Panc1 (cell line): ENCODE measurements around the gene CGN. TPM values are rescaled to one million over a fixed set of nuclear protein-coding genes. Genes with fewer than 3 reads are reported as not detected.
A peak's percentile ranks its signal among the peaks of the same experiment; 100 is the strongest.

Experiments
- ATAC-seq: fragments of 200-7000 bp; cut with Tn5 transposase; 2 replicates; pipeline ENCODE4 v1.9.1; 2020; ENCODE audit warnings: mild to moderate bottlenecking, moderate library complexity
- BruUV-seq: library from RNA; stranded (reverse); fragments of 400-500 nt; replicated peaks from 2 replicates; lab custom pipeline; 2021; lab: Mats Ljungman, UMichigan
- CTCF ChIA-PET: fragments of 300-600 bp; sonication (Branson Sonifier 250); formaldehyde crosslinking; loops from one replicate; lab custom pipeline; 2022; ENCODE audit warnings: antibody characterized with exemption; lab: Charles Lee
- POLR2A ChIA-PET: fragments of 300-600 bp; sonication (Branson Sonifier 250); formaldehyde crosslinking; loops from one replicate; lab custom pipeline; 2022; ENCODE audit warnings: antibody characterized with exemption; lab: Charles Lee
- DNase-seq: peaks from one replicate; pipeline ENCODE4 v3.0.0-alpha.2; 2010; ENCODE audit warnings: low read depth, low spot score
- H3K27ac ChIP-seq: 2 replicates; pipeline ENCODE4 v1.5.1; 2011; ENCODE audit warnings: mild to moderate bottlenecking, low read length, inconsistent platforms
- H3K27me3 ChIP-seq: fragments of 200-500 bp; sonication (Bioruptor generic); 2 replicates; pipeline ENCODE4 v1.6.0; 2014; ENCODE audit warnings: low read length, inconsistent platforms; ENCODE audit not compliant: control insufficient read depth, insufficient read depth
- H3K36me3 ChIP-seq: fragments of 200-500 bp; sonication (Bioruptor generic); 2 replicates; pipeline ENCODE4 v1.5.1; 2014; ENCODE audit warnings: inconsistent platforms, mild to moderate bottlenecking, low read length, moderate library complexity; ENCODE audit not compliant: control insufficient read depth, insufficient read depth
- H3K4me1 ChIP-seq: 2 replicates; pipeline ENCODE4 v1.5.1; 2011; ENCODE audit warnings: inconsistent platforms, mild to moderate bottlenecking, low read length, moderate library complexity; ENCODE audit not compliant: control insufficient read depth, insufficient read depth
- H3K4me3 ChIP-seq, 2 experiments: 2 replicates each; pipeline ENCODE4 v1.5.1; 2011 to 2012; ENCODE audit warnings: low read depth in 2 of 2, low read length in 2 of 2, mild to moderate bottlenecking in 2 of 2, inconsistent platforms in 1 of 2, moderate library complexity in 1 of 2
- H3K9me3 ChIP-seq: fragments of 200-500 bp; sonication (Bioruptor generic); 2 replicates; pipeline ENCODE4 v1.5.1; 2014; ENCODE audit warnings: low read depth, mild to moderate bottlenecking, inconsistent platforms, low read length, moderate library complexity; ENCODE audit not compliant: control insufficient read depth, insufficient read depth
- POLR2AphosphoS5 ChIP-seq: IDR thresholded peaks from 2 replicates; pipeline ENCODE4 v1.6.1; 2012; ENCODE audit warnings: mild to moderate bottlenecking, low read depth, low read length, moderate library complexity
- SIN3A ChIP-seq: IDR thresholded peaks from 2 replicates; pipeline ENCODE4 v1.6.1; 2012; ENCODE audit warnings: low read depth, mild to moderate bottlenecking, low read length, moderate library complexity, borderline replicate concordance; ENCODE audit not compliant: insufficient read depth
- TCF7L2 ChIP-seq: IDR thresholded peaks from 2 replicates; pipeline ENCODE4 v1.6.1; 2011; ENCODE audit warnings: mild to moderate bottlenecking, low read depth, low read length, inconsistent platforms
- in situ Hi-C: cut with HindIII; loops from 2 replicates; pipeline ENCODE4 v1.10.0; 2016; ENCODE audit warnings: low sequenced_read_pairs, low pct_unique_long_range_greater_than_20kb
- intact Hi-C: fragments of 100-400 bp; cut with micrococcal nuclease; formaldehyde crosslinking; loops from one replicate; pipeline ENCODE4 v1.10.0; 2022; ENCODE audit not compliant: unreplicated experiment
- total RNA-seq: library from RNA; stranded (reverse); gene quantifications from one replicate; pipeline ENCODE4 v1.2.1, GENCODE V29; 2021; ENCODE audit not compliant: unreplicated experiment
- TF ChIP-seq, protein P1 (sequence below): fragments of 450-650 bp; IDR thresholded peaks from 2 replicates; pipeline ENCODE4 v1.5.1; 2017; ENCODE audit warnings: mild to moderate bottlenecking
- TF ChIP-seq, protein P2 (sequence below), 2 experiments: IDR thresholded peaks; 2 replicates each; pipeline ENCODE4 v1.6.1; 2011 to 2012; ENCODE audit warnings: low read depth in 2 of 2, control low read depth in 1 of 2, low read length in 1 of 2, mild to moderate bottlenecking in 1 of 2, moderate library complexity in 1 of 2; ENCODE audit not compliant: insufficient read depth in 1 of 2

CGN gene
- total RNA-seq, 1 experiment from 2014 or later, result 10.2 TPM

DNA sequence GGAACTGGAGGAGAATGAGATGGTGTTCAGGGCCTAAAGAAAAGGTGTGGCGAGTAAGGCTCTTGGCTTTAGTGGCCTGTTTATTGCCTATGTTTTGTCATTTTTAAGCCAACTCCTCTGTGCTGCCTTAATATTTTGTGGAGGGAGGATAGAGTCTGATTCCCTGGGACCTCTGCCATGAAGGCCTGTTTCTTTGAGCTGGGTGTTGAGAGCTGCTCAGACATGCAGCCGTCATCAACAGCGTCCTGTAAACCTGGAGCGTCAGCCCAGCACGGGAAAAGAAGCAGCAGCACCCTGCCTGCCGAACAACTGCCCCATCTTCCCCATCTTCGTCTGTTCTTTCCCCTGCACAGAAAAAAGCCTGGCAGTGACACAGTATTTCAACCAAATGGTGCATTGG, 73.6 kb downstream of the CGN start:
- peak overlapping the region; percentile 68 for H3K27ac ChIP-seq
- no peaks in the 10 kb centered on the region for H3K27me3 ChIP-seq

DNA sequence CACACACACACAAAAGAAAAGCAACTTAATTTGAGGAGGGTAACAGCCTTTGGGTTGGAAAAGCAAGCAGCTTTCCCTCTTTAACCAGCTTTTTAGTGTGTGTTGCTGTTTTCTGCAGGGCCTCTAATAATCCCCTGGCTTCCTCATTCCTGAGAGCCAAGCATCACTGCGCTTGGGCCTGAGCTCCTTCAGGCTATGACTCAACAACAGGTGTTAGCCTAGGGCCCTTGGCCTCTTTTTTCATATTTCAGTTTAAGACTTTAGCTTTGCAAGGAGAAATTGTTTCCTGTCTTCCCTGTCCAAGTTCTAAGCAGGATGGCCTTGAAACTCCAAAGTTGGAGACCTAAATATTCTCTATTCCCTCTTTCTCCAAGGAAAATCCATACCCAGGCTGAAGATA, 74.4 kb downstream of the CGN start:
- intact Hi-C loops (no loop called here), in situ Hi-C loops (no loop called here)
- 0 out of 2 replicates have a peak, but pooled peaks cover 2% of the 10 kb centered on the region for H3K36me3 ChIP-seq
- CTCF ChIA-PET, result interaction anchor here (0.5 kb wide), 1 partner anchor 10 kb away, joined by 3 read pairs; no protein-coding TSS in a partner anchor
- H3K27me3 ChIP-seq, result no peaks in the 10 kb centered on the region
- ATAC-seq, result peak; percentile 79
- POLR2A ChIA-PET, result interaction anchor here (0.6 kb wide), 1 partner anchor 31 kb away, joined by 3 read pairs; no protein-coding TSS in a partner anchor
- BruUV-seq, result no TSS peak
- peaks cover 24% of the 10 kb centered on the region for H3K4me1 ChIP-seq
- no peaks in the 10 kb centered on the region for H3K9me3 ChIP-seq
- no peak for DNase-seq
- no peak overlapping the region for H3K4me3 ChIP-seq
- TF ChIP-seq POLR2AphosphoS5, result no peak
- TF ChIP-seq SIN3A, result no peak
- TF ChIP-seq TCF7L2, result no peak
- TF ChIP-seq, protein P1, sequence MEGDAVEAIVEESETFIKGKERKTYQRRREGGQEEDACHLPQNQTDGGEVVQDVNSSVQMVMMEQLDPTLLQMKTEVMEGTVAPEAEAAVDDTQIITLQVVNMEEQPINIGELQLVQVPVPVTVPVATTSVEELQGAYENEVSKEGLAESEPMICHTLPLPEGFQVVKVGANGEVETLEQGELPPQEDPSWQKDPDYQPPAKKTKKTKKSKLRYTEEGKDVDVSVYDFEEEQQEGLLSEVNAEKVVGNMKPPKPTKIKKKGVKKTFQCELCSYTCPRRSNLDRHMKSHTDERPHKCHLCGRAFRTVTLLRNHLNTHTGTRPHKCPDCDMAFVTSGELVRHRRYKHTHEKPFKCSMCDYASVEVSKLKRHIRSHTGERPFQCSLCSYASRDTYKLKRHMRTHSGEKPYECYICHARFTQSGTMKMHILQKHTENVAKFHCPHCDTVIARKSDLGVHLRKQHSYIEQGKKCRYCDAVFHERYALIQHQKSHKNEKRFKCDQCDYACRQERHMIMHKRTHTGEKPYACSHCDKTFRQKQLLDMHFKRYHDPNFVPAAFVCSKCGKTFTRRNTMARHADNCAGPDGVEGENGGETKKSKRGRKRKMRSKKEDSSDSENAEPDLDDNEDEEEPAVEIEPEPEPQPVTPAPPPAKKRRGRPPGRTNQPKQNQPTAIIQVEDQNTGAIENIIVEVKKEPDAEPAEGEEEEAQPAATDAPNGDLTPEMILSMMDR, result no peak
- TF ChIP-seq, protein P2, sequence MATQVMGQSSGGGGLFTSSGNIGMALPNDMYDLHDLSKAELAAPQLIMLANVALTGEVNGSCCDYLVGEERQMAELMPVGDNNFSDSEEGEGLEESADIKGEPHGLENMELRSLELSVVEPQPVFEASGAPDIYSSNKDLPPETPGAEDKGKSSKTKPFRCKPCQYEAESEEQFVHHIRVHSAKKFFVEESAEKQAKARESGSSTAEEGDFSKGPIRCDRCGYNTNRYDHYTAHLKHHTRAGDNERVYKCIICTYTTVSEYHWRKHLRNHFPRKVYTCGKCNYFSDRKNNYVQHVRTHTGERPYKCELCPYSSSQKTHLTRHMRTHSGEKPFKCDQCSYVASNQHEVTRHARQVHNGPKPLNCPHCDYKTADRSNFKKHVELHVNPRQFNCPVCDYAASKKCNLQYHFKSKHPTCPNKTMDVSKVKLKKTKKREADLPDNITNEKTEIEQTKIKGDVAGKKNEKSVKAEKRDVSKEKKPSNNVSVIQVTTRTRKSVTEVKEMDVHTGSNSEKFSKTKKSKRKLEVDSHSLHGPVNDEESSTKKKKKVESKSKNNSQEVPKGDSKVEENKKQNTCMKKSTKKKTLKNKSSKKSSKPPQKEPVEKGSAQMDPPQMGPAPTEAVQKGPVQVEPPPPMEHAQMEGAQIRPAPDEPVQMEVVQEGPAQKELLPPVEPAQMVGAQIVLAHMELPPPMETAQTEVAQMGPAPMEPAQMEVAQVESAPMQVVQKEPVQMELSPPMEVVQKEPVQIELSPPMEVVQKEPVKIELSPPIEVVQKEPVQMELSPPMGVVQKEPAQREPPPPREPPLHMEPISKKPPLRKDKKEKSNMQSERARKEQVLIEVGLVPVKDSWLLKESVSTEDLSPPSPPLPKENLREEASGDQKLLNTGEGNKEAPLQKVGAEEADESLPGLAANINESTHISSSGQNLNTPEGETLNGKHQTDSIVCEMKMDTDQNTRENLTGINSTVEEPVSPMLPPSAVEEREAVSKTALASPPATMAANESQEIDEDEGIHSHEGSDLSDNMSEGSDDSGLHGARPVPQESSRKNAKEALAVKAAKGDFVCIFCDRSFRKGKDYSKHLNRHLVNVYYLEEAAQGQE (IDR thresholded peaks at IDR 0.05; ENCODE audit: insufficient read depth in 1 of 2, low read depth in 2 of 2, low read length in 1 of 2), result no peak
- peak overlapping the region; percentile 68 for H3K27ac ChIP-seq

More for the DNA sequence above, 73.6 kb downstream of the CGN start:
- POLR2A ChIA-PET, result no interaction called here
- DNase-seq (no peak), ATAC-seq (no peak)
- BruUV-seq, result no TSS peak
- no peaks in the 10 kb centered on the region for H3K9me3 ChIP-seq
- TF ChIP-seq SIN3A, result no peak
- TF ChIP-seq, protein P2 (IDR thresholded peaks at IDR 0.05; ENCODE audit: insufficient read depth in 1 of 2, low read depth in 2 of 2, low read length in 1 of 2), result no peak
- TF ChIP-seq, protein P1, result no peak
- TF ChIP-seq TCF7L2, result no peak
- no peak for TF ChIP-seq POLR2AphosphoS5
- intact Hi-C loops (no loop called here), in situ Hi-C loops (no loop called here)
- 0 out of 2 replicates have a peak, but pooled peaks cover 2% of the 10 kb centered on the region for H3K36me3 ChIP-seq
- no peak overlapping the region for H3K4me3 ChIP-seq
- CTCF ChIA-PET, result no interaction called here
- H3K4me1 ChIP-seq, result peaks cover 24% of the 10 kb centered on the region
